Activated T-cell treated with anti-CD3 and anti-CD28 coated beads, Interleukin-2, amount 50 U/mL, for 48 hours (primary cell): ENCODE measurements around the gene CNTNAP5.

Experiments used
- DNase-seq, 2 experiments: peaks; one replicate each; pipeline ENCODE4 v3.0.0-alpha.2; 2020

Gene CNTNAP5

GRCh38 chr2:124485659-124486058 is 460.6 kb downstream of the CNTNAP5 start:
- DNase-seq, result no peak

GRCh38 chr2:124489686-124490085 is 464.6 kb downstream of the CNTNAP5 start:
- no peak for DNase-seq

- no peak for DNase-seq
Observed at GRCh38 chr2:124501575-124502152, 476.6 kb downstream of the CNTNAP5 start.

GRCh38 chr2:124514236-124514635 is 489.1 kb downstream of the CNTNAP5 start:
- no peak for DNase-seq

GRCh38 chr2:124520953-124521352 is 495.9 kb downstream of the CNTNAP5 start:
- no peak for DNase-seq

GRCh38 chr2:124523096-124523495 is 498.0 kb downstream of the CNTNAP5 start:
- no peak for DNase-seq

- no peak for DNase-seq
Observed at GRCh38 chr2:124524155-124524915, 499.2 kb downstream of the CNTNAP5 start.

DNA sequence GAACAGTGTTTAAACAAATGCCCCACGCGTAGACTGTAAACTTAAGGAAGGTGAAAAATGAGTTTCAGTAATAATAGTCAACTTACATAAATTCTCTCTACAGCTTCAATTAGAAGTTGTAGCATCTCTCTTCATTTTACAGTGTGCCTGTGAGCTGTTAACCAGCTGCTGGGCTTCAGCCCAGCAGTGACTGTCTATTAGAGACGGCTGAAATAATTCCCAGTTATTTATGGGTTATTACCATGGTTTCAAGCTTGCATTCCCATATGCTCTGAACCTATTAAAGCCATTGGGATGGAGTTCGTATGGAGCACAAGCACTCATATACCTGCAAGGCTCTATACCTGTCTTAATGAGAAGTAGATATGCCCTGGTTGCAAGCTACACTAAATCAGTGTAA is 501.1 kb downstream of the CNTNAP5 start:
- no peak for DNase-seq

- DNase-seq, result no peak
Observed at GRCh38 chr2:124530203-124530602, 505.1 kb downstream of the CNTNAP5 start.

- DNase-seq, result no peak
Observed at GRCh38 chr2:124533226-124533954, 508.3 kb downstream of the CNTNAP5 start.

DNA sequence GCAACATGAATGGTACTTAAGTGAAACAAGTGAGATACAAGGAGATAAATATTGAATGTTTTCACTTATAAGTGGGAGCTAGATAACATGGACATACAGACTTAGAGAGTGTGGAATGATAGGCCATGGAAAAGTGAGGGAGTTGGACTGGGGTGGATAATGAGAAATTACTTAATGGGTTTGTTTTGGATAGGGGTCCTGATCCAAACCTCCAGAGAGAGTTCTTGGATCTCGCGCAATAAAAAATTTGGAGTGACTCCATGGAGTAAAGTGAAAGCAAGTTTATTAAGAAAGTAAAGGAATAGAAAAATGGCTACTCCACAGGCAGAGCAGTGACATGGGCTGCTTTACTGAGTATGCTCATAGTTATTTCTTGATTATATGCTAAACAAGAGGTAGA is 508.9 kb downstream of the CNTNAP5 start:
- no peak for DNase-seq

- DNase-seq, result no peak
Observed at GRCh38 chr2:124535816-124536215, 510.7 kb downstream of the CNTNAP5 start.

DNA sequence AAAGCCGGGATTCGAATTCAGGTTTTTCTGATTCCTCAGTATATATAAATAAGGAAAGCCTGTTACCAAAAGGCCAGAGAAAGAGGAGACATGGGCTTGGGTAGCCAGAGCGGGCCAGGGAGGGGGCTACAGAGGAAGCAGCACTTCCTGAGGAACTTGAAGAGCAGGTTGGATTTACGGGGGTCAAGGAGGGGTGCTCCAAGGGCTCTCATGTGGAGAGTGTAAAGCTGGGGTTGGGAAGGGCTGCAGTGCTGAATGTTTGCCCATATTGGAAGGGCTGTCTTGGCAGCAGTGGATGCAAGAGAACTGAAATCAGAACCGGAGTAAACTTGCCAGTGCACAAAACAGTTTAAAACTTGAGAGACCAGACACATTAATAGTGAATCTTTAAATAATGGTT is 511.5 kb downstream of the CNTNAP5 start:
- DNase-seq, result no peak

- no peak for DNase-seq
Observed at GRCh38 chr2:124538549-124538948, 513.5 kb downstream of the CNTNAP5 start.

DNA sequence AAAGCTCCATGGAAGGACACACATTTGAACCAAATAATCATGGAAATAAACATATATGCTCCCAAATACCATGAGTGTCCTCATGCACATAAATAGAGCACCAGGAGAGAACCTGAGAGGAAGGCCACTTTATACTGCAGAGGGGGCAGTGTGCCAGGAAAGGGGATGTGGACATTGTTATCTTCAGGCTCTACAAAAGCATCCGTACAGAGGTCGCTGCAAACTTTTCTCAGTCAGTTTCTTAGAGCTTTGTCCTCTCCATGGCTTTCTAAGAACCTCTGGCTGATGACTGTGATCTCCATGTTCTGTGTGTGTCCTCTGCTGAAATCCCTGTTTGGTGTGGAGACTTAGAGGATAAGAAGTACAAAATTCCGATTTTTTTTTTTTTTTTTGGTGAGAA is 515.7 kb downstream of the CNTNAP5 start:
- no peak for DNase-seq

DNA sequence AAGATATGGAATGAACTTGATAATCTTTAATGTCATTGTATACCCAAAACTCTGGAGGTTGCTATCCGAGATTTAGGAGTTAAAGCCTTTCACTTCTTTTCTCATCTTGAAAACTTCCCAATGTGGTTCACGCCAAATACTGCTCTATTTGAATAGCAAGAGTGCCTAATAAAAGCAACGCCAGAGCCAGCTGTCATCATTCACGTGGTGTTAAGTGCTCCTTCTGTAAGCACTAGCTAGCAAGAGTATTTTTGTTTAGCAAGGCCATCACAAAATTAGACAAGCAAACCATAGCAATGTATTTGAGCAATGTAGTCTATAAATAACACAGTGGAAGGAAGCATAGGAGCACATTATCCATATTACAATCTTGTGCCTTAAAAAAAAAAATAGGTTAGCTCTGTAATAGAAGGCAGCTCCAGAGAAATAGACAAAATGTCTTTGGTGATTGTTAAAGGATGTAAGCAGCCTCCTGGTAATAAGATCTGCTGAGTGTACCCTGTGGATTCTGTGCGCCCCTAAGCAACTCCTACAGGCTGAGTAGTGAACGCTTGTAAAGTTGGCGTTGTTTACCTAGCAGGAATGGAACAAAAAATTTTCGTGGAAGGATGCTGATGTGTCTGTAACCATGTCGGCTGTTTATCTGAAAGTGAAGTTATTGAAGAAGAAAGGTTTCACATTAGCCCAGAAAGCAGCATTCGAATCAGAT is 518.0 kb downstream of the CNTNAP5 start:
- DNase-seq, result no peak

GRCh38 chr2:124547700-124548099 is 522.6 kb downstream of the CNTNAP5 start:
- DNase-seq, result no peak

- no peak for DNase-seq
Observed at GRCh38 chr2:124558277-124558905, 533.3 kb downstream of the CNTNAP5 start.

- no peak for DNase-seq
Observed at GRCh38 chr2:124559236-124559635, 534.1 kb downstream of the CNTNAP5 start.

- DNase-seq, result no peak
Observed at GRCh38 chr2:124560592-124561112, 535.6 kb downstream of the CNTNAP5 start.

GRCh38 chr2:124561486-124561885 is 536.4 kb downstream of the CNTNAP5 start:
- no peak for DNase-seq

DNA sequence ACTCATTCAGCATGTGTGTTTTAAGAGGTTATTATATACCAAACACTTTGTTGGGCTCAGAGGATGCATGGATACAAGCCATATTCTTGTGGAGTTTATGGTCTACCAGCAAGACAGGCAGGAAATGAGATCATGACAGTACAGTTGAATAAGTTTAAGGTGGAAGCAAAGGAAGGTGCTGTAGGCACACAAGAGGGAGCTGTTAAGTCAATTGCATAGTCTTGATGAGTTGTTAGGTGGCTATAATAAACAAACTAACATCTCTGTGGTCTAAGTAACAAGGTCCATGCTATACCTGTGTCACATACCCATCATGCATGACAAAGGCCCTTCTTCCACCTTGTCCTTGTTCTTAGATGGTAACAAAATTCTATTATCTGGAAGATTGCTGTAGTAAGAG is 538.3 kb downstream of the CNTNAP5 start:
- no peak for DNase-seq

- DNase-seq, result no peak
Observed at GRCh38 chr2:124566518-124566970, 541.5 kb downstream of the CNTNAP5 start.
